K562 (cell line): ENCODE measurements around the gene PTRH1. TPM values are rescaled to one million over a fixed set of nuclear protein-coding genes. Genes with fewer than 3 reads are reported as not detected.
A peak's percentile ranks its signal among the peaks of the same experiment; 100 is the strongest.

Experiments
- CREB5 ChIP-seq: fragments of 250-450 bp; sonication (Bioruptor Pico); IDR thresholded peaks from 2 replicates; pipeline ENCODE4 v1.5.0; 2020; ENCODE audit warnings: mild to moderate bottlenecking
- DACH1 ChIP-seq: fragments of 450-650 bp; IDR thresholded peaks from 2 replicates; pipeline ENCODE4 v1.6.1; 2018; ENCODE audit not compliant: partially characterized antibody
- FOSL1 ChIP-seq: fragments of 200-800 bp; sonication (Bioruptor generic); conservative IDR thresholded peaks from 2 replicates; pipeline ENCODE4 v1.6.1; 2016; ENCODE audit warnings: missing genetic modification characterization, missing compliant biosample characterization
- GTF2A2 ChIP-seq: IDR thresholded peaks from 2 replicates; pipeline ENCODE4 v1.6.1; 2016; ENCODE audit warnings: mild to moderate bottlenecking, missing genetic modification characterization, missing compliant biosample characterization
- HCFC1 ChIP-seq: IDR thresholded peaks from 2 replicates; pipeline ENCODE4 v1.6.1; 2012; ENCODE audit warnings: low read depth, low read length, improper control_type of control experiment
- KDM2B ChIP-seq: fragments of 250-450 bp; sonication (Bioruptor Pico); IDR thresholded peaks from 2 replicates; pipeline ENCODE4 v1.8.0; 2021; ENCODE audit warnings: mild to moderate bottlenecking, moderate library complexity
- KDM4B ChIP-seq, 2 experiments: fragments of 450-650 bp in 1 of 2; sonication (generic) in 1 of 2; IDR thresholded peaks; 2 replicates each; pipeline ENCODE4 v1.6.1; 2016 to 2017; ENCODE audit warnings: borderline replicate concordance in 2 of 2, antibody characterized with exemption in 1 of 2, low read depth in 1 of 2, mild to moderate bottlenecking in 1 of 2
- MLX ChIP-seq, 2 experiments: fragments of 450-650 bp in 1 of 2; sonication (generic) in 1 of 2; formaldehyde crosslinking; conservative IDR thresholded peaks; 2 replicates each; pipeline versions ENCODE4 v1.4.0 to v1.8.1; 2020 to 2022; ENCODE audit warnings: mild to moderate bottlenecking in 1 of 2, missing genetic modification reagents in 1 of 2
- MXD1 ChIP-seq: fragments of 250-450 bp; sonication (Bioruptor Pico); IDR thresholded peaks from 2 replicates; pipeline ENCODE4 v1.8.0; 2021; ENCODE audit warnings: borderline replicate concordance, mild to moderate bottlenecking, moderate library complexity; ENCODE audit not compliant: poor library complexity, severe bottlenecking
- NONO ChIP-seq, 2 experiments: fragments of 200-400 bp in 1 of 2; fragments of 450-650 bp in 1 of 2; formaldehyde crosslinking in 1 of 2; IDR thresholded peaks; 2 replicates each; pipeline ENCODE4 v1.6.1; 2017; ENCODE audit warnings: low read depth in 2 of 2, mild to moderate bottlenecking in 2 of 2, moderate library complexity in 2 of 2, low read length in 1 of 2
- NR3C1 ChIP-seq: sonication (generic); formaldehyde crosslinking; IDR thresholded peaks from 2 replicates; pipeline ENCODE4 v1.8.1; 2022; ENCODE audit warnings: missing genetic modification reagents
- NUFIP1 ChIP-seq: fragments of 450-650 bp; IDR thresholded peaks from 2 replicates; pipeline ENCODE4 v1.6.1; 2018; ENCODE audit not compliant: partially characterized antibody
- PHF21A ChIP-seq: fragments of 450-650 bp; IDR thresholded peaks from 2 replicates; pipeline ENCODE4 v1.6.1; 2017; ENCODE audit warnings: low read depth, borderline replicate concordance
- RFX1 ChIP-seq: fragments of 450-650 bp; IDR thresholded peaks from 2 replicates; pipeline ENCODE4 v1.6.1; 2016; ENCODE audit warnings: mild to moderate bottlenecking, moderate library complexity
- SRSF3 ChIP-seq: fragments of 200-400 bp; formaldehyde crosslinking; IDR thresholded peaks from 2 replicates; pipeline ENCODE4 v1.6.1; 2016; ENCODE audit warnings: mild to moderate bottlenecking, low read length, moderate library complexity; ENCODE audit not compliant: insufficient read depth
- THRA ChIP-seq: fragments of 450-650 bp; IDR thresholded peaks from 2 replicates; pipeline ENCODE4 v1.6.1; 2017; ENCODE audit warnings: mild to moderate bottlenecking, moderate library complexity
- ZBTB2 ChIP-seq: fragments of 450-650 bp; IDR thresholded peaks from 2 replicates; pipeline ENCODE4 v1.6.1; 2016; ENCODE audit warnings: antibody characterized with exemption
- ZBTB26 ChIP-seq: fragments of 450-650 bp; formaldehyde crosslinking; IDR thresholded peaks from 2 replicates; pipeline ENCODE4 v1.4.0; 2022; ENCODE audit warnings: missing genetic modification characterization
- ZNF3 ChIP-seq: fragments of 250-450 bp; sonication (Bioruptor Pico); IDR thresholded peaks from 2 replicates; pipeline ENCODE4 v1.5.0; 2021; ENCODE audit warnings: mild to moderate bottlenecking, moderate library complexity
- ZNF79 ChIP-seq: fragments of 250-450 bp; sonication (Bioruptor Pico); IDR thresholded peaks from 2 replicates; pipeline ENCODE4 v1.4.0; 2020; ENCODE audit warnings: low read depth, mild to moderate bottlenecking, moderate library complexity
- polyA plus RNA-seq, 8 experiments: library from polyadenylated mRNA; depleted of rRNA in 4 of 8; stranded (reverse) in 5 of 8; unstranded in 3 of 8; fragments of >200 nt; fragmentation: Nextera tagmentation in 2 of 8; fragmentation: Illumina TruSeq in 1 of 8; extraction: Ambion mirVana in 2 of 8; extraction: Trizol in 1 of 8; gene quantifications; 2 replicates each; pipeline versions ENCODE4 v1.2.1 to v1.2.3, GENCODE V29; 2011 to 2014; ENCODE audit warnings: inconsistent platforms in 1 of 8, missing spikeins in 1 of 8
- total RNA-seq, 7 experiments: library from RNA; depleted of rRNA in 6 of 7; stranded (reverse); fragments of >200 nt in 6 of 7; fragmentation: Illumina TruSeq in 2 of 7; extraction: Trizol in 2 of 7; gene quantifications; 2 replicates each; pipeline versions ENCODE4 v1.2.1 to v1.2.3, GENCODE V29; 2011 to 2021; ENCODE audit warnings: low replicate concordance in 1 of 7

Gene PTRH1
- total and polyA plus RNA-seq, 9 of the 15 experiments (the other 6 are each of a cell fraction or from before 2014, with no cell fraction given): 0.63 to 43.1 (median 5.7) TPM

GRCh38 chr9:127734747-127735529 lies 19.5 kb upstream of the PTRH1 start, which contains the start of gene TOR2A (continued):
- no peak for TF ChIP-seq ZNF3 (CRISPR knock-in tag)
- TF ChIP-seq RFX1: peak; percentile 99
- no peak for TF ChIP-seq MLX (CRISPR knock-in tag; conservative IDR thresholded peaks at IDR 0.05)
- no peak for TF ChIP-seq SRSF3
- no peak for TF ChIP-seq ZNF79
- TF ChIP-seq ZBTB26 (CRISPR knock-in tag): no peak
- TF ChIP-seq KDM2B: no peak
- TF ChIP-seq ZBTB2: no peak; the same call in 1 of the 2 replicates
- TF ChIP-seq NR3C1 (CRISPR knock-in tag): no peak
- no peak for TF ChIP-seq GTF2A2
- TF ChIP-seq NUFIP1: no peak
- peak; percentile 51 for TF ChIP-seq FOSL1 (tag)
- TF ChIP-seq HCFC1: peak; percentile 98
- TF ChIP-seq THRA: no peak
- 0 out of 2 replicates have a peak, but pooled peaks have one; percentile 25 for TF ChIP-seq PHF21A
- TF ChIP-seq MXD1: no peak
- peak in 1 of 2 experiments; percentile 66; a peak in 1 of 4 replicates for TF ChIP-seq KDM4B (IDR thresholded peaks at IDR 0.05; ENCODE audit: borderline replicate concordance in 2 of 2, low read depth in 1 of 2)
- no peak for TF ChIP-seq DACH1
- TF ChIP-seq CREB5 (CRISPR knock-in tag): no peak
- peak; percentile 76 to 98 for TF ChIP-seq NONO (IDR thresholded peaks at IDR 0.05; ENCODE audit: low read depth in 2 of 2, low read length in 1 of 2)
